Measurements from ENCODE around the gene PTPN14. TPM values are rescaled to one million over a fixed set of nuclear protein-coding genes. Genes with fewer than 3 reads are reported as not detected.
"Not testable (repeated sequence)": the region's sequence is repeated elsewhere in the genome, so short reads cannot be mapped to it uniquely, and the experiment has no call there.

The PTPN14 gene
- total RNA-seq, 1 donor from 2014 or later = 42.4 TPM

DNA sequence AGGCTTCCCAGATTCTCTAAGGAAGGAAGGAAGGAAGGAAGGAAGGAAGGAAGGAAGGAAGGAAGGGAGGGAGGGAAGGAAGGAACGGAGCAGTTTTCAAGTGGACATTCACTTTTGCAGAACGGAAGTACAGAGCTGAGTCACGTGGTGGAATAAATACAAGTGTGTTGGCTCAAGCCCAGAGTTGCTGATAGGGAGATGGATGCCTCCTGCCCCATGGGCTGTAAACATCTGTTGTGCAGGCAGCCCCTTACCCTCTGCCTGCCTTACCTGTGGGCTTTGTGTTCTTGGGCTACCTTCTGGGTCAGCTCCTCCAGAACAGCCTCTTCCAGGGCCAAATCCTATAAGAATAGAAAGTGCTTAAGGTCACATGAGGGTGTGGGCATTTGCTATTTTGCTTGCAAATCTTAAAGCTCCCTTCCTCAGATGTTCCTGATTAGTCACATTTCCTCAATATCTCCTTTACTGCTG, 148.8 kb downstream of the PTPN14 start:
- no peak for DNase-seq (ENCODE audit: low spot score)

DNA sequence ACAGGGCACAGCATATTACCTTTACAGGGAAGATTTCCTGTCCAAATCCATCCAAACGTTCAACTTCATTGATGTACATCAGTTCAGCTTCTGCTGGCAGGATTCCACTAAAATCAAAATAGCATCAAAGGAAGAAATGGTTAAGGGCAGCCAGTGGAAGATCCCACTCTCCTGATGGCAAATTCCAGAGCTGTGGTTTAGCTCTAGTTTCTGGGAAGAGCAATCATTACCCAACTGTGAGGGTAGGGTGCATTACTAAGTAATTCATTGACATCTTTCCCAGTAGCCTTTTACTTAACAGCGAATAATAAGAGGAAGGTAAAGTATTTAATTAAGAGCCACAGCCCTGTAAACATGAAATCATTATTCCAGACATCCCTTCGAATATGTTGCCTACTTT, 149.7 kb downstream of the PTPN14 start:
- no peak for DNase-seq (ENCODE audit: low spot score)

DNA sequence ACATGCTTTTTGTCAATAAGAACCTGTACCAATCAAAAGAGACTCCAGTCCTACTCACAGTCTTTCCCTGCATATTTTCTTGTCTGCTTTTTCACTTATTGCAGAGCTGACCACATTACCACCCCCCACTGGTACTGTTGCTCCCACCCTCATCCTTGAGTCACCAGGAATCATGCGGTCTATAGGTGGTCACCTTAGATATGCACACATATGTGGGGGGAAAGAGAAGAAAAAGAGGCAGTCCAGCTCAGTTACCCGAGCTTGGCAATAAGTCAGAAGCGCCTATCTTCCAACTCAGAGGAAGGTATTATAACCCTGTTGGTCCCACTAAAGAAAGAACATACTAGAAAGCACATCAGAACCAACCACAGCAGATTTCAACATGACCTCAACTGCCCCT, 151.3 kb downstream of the PTPN14 start:
- DNase-seq (ENCODE audit: low spot score) = no peak

DNA sequence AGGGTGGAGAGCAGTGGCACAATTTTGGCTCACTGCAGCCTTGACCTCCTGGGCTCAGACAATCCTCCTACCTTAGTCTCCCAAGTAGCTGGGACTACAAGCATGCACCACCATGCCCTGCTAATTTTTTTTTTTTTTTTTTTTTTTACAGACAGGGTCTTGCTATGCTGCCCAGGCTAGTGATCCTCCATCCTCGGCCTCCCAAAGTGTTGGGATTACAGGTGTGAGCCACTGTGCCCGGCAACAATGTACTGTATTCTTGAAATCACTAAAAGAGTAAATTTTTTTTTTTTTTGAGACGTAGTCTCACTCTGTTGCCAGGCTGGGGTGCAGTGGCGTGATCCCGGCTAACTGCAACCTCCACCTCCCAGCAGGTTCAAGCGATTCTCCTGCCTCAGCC, 152.9 kb downstream of the PTPN14 start:
- DNase-seq (ENCODE audit: low spot score) = no peak

DNA sequence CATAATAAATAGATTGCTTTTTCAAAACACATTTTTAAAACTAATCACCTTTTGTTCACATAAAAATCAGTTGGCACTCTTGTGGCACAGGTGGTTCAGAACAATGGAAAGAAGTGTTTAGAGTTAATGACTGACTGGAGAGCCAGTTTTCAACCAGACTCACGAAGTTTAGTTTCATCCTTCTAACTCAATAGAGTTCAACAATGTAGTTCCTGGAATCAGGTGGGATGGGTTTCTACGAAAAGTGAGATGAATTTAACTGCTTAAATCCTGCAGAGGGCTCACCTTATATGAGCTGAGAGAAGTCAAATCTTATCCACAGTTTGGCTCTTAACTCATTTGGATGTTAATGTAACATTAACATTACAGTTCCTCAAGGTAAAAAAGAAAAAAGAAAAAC, 153.9 kb downstream of the PTPN14 start:
- DNase-seq (ENCODE audit: low spot score) = no peak

DNA sequence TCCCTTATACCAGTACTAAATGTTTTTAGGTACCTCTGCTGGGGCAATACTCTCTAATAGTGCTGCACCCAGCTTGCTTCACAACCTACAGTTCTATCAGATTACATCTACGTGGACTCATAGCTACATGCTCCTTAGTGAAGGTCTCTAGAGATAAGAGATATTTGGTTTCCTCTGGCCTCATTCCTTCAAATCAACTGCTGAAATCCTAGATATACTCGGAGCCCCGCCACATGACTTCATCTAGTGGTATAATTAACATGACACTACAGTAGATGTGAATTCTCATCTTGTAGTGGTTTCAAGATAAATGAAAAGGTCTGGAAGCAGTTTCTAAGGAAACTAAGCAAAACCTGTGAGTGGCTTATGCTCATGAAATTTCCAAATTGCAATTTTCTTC, 155.1 kb downstream of the PTPN14 start:
- DNase-seq (ENCODE audit: low spot score) = no peak

DNA sequence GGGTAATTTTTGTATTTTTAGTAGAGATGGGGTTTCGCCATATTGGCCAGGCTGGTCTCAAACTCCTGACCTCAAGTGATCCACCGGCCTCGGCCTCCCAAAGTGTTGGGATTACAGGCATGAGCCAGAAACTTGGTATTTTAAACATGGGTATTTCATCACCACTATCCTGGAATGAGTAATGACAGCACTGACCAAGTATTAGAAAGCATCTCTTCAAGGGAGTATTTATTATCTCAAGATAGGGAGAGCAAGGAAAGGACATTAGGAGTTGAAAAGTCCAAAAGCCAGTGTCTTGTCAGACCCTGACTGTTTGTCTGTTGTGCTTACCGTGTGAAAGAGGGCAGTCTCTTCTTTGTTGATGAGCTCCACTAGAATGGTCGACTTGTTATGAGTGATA, 156.8 kb downstream of the PTPN14 start:
- DNase-seq (ENCODE audit: low spot score) = not testable (repeated sequence)

DNA sequence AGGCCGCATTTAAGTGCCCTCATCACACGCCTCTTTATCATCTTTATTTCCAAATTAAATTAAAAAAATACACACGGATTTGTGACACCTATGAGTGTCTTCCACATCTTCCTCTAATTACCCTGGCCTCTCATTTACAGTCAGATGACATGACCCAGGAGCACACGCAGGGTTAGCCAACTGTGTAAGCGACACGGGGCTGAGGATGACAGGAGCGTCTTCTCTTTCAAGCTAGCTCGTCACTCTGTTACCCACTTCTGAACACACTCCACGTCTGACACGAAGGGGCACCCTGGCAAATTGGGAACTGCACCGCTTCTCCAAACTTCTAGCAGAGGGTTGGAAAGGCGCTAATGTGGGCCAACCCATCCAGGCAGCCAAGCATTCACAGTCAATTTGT, 158.3 kb downstream of the PTPN14 start:
- no peak for DNase-seq (ENCODE audit: low spot score)

DNA sequence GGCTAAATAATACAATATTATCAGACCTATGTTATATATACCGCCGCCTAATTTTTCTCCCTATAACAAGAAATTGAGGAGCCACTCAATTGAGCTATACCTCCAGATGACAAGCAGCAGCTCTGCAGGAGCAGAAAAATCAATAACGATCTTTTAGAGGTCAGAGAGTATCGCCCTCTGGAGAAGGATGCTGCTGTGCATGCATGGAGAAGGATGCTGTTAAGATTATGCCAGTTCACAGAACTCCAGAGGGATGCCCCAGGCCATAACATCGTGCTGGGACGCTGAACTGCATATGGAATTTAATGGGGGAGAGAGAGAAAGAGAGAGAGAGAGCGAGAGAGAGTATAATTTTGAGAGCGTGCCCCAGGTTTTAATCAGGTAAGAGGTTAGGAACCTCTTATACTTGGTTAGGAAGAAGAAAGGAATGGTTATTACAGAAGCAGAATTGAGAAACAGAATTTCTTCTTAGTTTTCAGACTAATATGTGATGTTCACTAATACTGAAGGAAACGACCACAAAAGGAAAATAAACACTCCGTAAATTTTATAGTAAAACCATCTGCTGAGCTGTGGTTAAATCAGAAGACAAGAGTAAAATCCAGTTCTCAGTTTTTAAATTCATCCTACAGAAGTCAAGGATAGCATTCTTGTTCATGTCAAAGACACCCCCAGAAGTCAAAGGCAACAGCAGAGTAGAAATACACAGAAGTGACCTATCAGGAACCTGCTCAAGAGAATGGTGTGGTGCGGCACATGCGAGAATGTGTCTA, 159.3 kb downstream of the PTPN14 start:
- DNase-seq (ENCODE audit: low spot score) = no peak

DNA sequence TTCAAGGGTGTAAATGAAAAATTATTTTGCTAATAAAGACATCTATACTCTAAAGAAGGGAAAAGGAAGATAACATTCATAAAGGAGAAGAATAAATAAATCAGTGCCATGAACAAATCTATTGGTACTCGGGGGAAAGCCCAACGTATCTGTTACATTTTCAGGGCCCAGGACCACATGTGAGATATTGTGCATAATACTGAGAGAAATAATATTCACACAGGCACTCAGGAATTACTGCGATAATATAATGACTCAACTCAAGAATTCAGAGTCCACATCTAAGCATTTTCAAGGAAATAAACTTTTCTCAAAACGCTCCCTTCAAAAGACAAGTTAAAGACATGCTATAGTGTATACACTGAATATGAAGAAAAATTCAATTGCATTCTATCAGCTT, 161.7 kb downstream of the PTPN14 start:
- no peak for DNase-seq (ENCODE audit: low spot score)

DNA sequence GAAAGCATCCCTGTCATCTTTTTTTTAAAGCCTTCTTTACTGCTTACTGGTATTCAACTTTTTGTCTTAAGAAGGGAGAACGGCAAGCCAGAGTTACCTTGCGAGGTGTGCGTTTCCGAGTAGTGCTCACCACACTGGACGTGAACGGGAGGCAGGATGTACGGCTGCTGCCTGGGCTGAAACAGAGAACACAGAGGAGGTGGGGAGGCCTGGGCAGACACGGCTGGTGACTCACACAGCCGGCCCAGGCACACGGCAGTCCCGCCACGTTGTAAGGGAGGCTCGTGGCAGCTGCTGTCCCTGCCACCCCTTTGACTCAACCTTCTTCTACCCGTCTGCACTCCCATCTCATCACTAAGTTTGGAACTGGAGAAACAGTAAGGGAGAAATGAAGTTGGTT, 164.7 kb downstream of the PTPN14 start:
- no peak for DNase-seq (ENCODE audit: low spot score)

DNA sequence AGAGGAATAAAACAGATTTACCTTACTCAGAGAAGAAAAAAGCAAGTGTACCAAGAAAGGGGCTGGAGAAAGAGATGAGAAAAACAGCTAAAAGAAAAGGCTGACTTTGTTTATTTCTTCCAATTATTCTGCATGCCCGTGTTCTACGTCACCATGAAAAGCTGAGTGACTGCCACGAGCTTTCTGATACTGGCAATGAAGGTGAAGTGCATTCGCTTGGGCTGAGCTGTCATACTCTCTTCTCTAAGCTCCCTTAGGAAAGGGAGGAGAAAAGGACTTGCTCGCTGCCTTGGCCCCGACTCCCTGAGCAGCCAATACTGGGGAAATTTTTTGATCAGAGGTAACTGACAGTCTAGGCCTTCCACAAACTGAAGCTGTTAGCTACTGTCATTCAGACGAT, 165.1 kb downstream of the PTPN14 start:
- no peak for DNase-seq (ENCODE audit: low spot score)

DNA sequence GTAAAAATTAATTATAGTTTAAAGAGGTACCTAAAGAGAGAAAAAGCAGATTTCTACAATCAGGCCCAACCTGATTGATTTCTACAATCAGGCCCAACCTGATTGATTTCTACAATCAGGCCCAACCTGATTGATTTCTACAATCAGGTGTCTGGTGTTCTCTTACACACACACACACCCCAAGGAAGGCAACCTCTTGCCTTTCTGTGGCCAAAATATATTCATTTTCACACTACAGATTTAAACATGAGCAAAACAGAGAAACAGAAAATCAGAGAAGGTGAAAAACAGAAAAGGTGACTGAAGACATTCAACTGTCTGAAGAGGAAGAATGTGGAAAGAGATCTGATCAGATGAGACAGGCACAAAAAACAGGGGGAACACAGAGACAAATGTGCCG, 166.0 kb downstream of the PTPN14 start:
- DNase-seq (ENCODE audit: low spot score) = no peak

DNA sequence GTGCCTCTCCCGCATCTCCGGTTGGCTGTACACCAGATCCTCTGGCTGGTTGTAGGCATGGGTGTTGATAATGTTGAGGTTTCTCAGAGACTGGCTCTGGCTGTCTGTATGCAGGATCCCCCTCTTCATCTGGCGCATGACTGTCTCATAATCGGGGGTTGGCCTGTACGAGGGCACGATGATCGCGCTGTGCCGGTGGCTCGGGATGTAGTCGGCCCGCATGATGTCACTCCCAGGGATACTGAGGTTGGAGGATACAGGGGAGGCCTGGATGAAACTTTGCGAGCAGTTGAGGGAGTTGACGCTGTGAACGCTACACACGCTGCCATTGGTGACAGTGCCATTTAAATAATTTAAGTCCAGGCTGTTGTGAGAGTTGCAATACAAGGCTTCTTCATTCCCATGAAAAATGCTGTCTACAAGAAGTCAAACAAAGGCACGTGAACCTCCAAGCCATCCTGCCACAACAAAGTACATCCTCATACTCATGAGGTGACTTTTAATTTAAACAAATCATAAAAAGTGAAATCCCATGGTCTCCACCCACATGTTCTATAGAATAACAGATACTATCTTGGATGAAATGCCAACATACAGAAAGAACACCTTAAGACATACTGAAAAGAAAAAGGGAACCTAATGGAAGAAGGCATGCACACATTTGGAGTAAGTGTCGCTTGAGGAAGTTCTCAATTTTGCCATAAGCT, 166.9 kb downstream of the PTPN14 start:
- no peak for DNase-seq (ENCODE audit: low spot score)

DNA sequence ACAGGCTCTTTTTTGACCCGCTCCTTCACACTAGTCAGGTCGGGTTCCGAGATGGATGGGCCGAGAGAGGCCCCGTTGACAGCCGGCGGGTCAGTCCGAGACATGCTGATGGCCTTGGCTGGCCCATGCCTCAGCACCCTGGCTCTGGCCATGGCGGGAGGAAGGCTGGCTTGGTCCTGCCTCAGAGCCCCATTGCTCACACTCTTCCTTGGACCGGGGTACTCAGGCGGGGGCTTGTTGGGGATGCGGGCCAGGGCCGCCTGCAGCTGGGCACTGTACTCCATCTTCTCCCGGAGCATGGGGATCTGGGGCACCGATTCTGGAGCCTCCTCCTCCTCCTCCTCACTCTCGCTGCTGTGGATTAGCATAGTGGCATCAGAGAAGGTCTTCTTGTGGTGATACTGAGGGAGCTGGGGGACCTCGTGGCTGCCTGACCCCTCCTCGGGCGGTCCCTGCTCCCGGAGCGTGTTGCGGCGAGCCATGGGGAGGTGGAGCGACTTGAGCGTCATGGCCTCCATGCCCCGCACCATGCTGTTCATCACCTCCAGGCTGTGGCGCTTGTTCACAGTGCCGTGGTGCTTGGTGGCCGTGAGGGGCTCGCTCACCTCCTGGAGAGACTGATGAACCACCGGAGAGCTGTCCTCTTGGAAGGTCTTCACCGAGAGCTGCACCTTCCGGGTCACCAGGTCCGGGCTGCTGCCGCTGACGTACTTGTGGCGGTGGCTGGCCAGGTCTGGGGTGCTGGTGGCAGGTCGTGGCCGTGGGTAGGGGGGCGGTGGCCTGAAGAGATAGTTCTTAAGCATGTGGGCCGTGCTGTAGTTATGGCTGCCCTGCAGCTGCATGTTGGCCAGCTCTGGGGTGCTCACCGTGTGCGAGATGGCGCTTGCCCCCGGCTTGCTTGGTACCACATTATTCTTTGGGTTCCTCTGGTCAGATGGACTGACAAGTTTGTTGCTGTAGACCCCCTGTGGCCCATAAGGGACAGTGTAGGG, 167.7 kb downstream of the PTPN14 start:
- DNase-seq (ENCODE audit: low spot score) = no peak

DNA sequence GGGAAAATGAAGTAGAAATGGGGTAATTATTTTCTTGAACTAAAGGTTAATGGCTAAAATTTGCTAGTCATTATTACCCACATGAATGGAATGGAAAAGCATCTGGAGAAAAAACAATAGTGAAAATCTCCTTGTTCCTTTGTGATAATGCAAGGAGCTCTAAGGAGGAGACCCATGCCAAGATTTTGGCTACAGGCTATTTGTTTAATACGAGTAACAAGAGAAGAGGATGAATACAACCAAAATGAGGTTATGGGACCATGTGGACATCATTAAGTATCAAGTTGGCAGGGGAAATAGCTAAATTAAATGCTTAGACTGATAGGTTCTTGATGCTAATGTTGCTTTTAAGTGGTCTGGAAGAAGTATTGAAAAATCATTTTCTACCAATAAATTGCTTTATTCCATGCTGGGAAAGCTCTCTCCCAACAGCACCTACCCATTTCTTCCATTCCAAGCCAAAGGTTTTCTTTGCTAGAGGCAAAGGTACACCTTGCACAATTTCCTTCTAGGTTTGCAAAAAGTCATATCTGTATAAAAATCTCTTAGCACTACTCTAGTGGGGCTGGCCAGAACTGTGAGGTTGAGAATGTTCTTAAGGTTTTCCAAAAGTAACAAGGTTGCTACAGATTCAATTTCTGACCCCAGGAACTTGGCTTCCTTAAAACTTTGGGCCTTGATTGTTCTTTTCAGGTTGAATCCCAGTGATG, 170.3 kb downstream of the PTPN14 start:
- DNase-seq (ENCODE audit: low spot score) = no peak

DNA sequence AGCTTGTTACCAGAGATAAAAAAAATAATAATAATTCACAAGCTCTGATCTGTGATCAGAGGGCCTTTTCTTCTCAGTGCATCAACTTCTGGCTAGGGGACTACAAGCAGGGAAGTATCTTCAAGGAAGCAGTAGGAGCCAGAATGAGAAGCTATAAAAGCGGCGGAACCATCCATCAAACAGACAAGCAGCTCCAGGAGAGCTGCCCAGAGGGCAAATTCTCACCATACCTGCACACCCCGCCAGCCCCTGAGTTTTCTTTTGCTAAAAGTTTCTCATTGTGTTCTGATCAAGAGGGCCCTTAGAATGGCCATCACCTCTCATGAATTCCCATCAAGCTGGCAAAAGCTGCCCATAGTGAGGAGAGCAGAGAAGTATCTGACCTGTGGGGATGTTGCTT, 171.0 kb downstream of the PTPN14 start:
- peak; percentile 44 for DNase-seq (ENCODE audit: low spot score)

DNA sequence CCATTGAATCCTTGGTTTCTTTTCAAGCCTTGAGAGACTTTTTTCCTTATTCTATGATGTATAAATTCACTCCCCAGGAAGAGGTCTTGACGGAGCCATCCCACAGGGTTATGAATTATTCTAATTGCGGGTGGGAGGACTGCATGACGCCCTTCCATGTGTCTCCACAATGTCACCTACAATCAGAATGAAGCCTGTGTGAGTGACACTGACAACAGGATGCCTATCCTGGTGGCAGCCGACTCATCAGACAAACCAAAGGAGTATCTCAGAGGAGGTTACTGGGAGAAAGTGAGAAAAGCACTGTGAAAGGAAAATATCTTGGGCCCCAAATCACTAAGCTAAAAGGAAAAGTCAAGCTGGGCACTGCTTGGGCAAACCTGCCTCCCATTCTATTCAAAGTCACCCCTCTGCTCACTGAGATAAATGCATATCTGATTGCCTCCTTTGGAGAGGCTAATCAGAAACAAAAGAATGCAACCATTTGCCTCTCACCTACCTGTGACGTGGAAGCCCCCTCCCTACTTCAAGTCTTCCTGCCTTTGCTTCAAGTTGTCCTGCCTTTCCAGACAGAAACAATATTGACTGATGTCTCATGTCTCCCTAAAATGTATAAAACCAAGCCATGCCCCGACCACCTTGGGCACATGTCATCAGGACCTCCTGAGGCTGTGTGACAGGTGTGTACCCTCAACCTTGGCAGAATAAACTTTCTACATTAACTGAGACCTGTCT, 172.0 kb downstream of the PTPN14 start:
- no peak for DNase-seq (ENCODE audit: low spot score)

DNA sequence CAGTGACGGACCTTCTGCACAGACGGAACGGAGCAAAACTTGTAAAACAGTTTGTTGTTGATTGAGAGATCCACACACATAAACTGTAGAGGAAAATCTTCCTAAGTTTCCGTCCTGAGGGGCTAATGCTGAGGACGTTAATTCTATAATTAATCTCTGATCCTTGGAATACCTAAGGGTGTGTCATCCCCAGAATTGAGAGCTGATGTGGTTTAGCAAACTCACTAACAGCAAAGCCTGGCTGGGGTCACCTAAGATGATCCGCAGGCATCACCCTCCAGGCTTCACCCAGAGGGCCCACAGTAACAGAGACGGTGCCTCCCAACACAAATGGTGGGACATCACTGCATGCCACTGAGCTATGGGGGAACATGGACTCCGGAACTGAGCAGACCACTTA, 172.9 kb downstream of the PTPN14 start:
- DNase-seq (ENCODE audit: low spot score) = no peak

DNA sequence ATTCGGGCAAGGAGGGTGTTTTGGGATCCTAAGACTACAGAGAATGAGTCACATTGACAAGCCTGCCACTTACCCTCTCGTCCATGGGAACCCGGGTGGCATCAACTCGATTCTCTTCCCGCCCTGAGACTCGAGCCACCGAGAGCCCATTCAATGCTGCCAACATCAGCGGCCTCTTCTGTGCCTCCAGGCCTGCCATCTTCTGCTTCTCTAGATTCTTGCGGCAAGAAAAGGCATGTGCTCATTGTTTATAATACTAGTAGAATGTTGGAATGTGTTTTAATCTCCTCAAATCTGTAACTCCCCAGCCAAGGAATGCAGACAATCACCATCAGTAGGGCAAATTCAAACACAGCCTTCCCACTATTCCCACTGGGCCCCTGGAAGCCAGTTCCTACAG, 173.5 kb downstream of the PTPN14 start:
- peak; percentile 65 for DNase-seq (ENCODE audit: low spot score)

DNA sequence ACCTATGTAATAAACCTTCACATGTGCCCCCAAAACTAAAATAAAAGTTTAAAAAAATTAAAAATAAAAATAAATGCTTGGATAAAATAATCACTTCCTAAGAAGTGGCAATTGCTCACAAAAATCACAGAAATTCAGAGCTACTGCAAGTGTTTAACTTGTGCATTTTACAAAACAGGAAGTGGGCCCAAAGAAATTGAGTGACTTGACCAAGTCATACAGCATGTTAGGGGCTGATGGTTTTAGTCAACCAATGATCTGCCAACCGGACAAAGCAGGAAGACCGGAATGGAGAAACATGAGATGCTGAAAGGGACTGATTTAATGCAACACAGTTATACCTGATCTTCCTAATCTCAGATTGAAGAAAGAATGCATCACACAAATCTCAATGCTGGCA, 173.9 kb downstream of the PTPN14 start:
- DNase-seq (ENCODE audit: low spot score) = no peak

Measured in umbilical cord (tissue), 2 donors.